ENCODE data around the gene RNF121.
A peak's percentile ranks its signal among the peaks of the same experiment; 100 is the strongest.
"Not testable (repeated sequence)": the region's sequence is repeated elsewhere in the genome, so short reads cannot be mapped to it uniquely, and the experiment has no call there.

The RNF121 gene
- total RNA-seq = 22.2 to 24.0 reads per million in 2 donors

GRCh38 chr11:71928737-71929443 is at the start of gene RNF121:
Gene RNF121, plus strand, starts transcription at chr11:71929046. Its CDS starts 16 bp downstream, at chr11:71929062.
- DNase-seq = peak; percentile 90

GRCh38 chr11:71885806-71886205 is 43.0 kb upstream of the RNF121 start:
- not testable (repeated sequence) for DNase-seq

GRCh38 chr11:71888335-71889010 is 40.4 kb upstream of the RNF121 start:
- DNase-seq = not testable (repeated sequence)

- DNase-seq = not testable (repeated sequence)
Measured at GRCh38 chr11:71889181-71889872, 39.5 kb upstream of the RNF121 start.

- no peak for DNase-seq
Measured at GRCh38 chr11:71895961-71896360, 32.9 kb upstream of the RNF121 start.

GRCh38 chr11:71901137-71901536 is 27.7 kb upstream of the RNF121 start:
- not testable (repeated sequence) for DNase-seq

GRCh38 chr11:71908218-71908617 is 20.6 kb upstream of the RNF121 start:
- DNase-seq = no peak

- DNase-seq = not testable (repeated sequence)
Measured at GRCh38 chr11:71910775-71911174, 18.1 kb upstream of the RNF121 start.

GRCh38 chr11:71911321-71911985 is 17.4 kb upstream of the RNF121 start:
- DNase-seq = not testable (repeated sequence)

GRCh38 chr11:71911986-71912340 is 16.9 kb upstream of the RNF121 start:
- not testable (repeated sequence) for DNase-seq

GRCh38 chr11:71913756-71914526 is 14.9 kb upstream of the RNF121 start:
- no peak for DNase-seq

GRCh38 chr11:71914617-71915189 is 14.1 kb upstream of the RNF121 start:
- DNase-seq = no peak

GRCh38 chr11:71917646-71918140 is 11.2 kb upstream of the RNF121 start:
- no peak for DNase-seq

- DNase-seq = no peak
Measured at GRCh38 chr11:71927820-71928736, 768 bp upstream of the RNF121 start, which contains the start of gene XNDC1N. Gene XNDC1N, minus strand, starts transcription at chr11:71928594. Its CDS starts 5,241 bp downstream, at chr11:71923353.

- no peak for DNase-seq
Measured at GRCh38 chr11:71929491-71929890, 645 bp downstream of the RNF121 start.

- no peak for DNase-seq
Measured at GRCh38 chr11:71930556-71931244, 1.9 kb downstream of the RNF121 start.

- DNase-seq = no peak
Measured at GRCh38 chr11:71931245-71931602, 2.4 kb downstream of the RNF121 start.

GRCh38 chr11:71933141-71933933 is 4.5 kb downstream of the RNF121 start:
- no peak for DNase-seq

GRCh38 chr11:71934213-71934612 is 5.4 kb downstream of the RNF121 start:
- DNase-seq = no peak

All from activated gamma-delta T cell (primary cell).